Measurements from ENCODE around the gene IL1B.
"Not testable (repeated sequence)": the region's sequence is repeated elsewhere in the genome, so short reads cannot be mapped to it uniquely, and the experiment has no call there.

IL1B gene
- 0 to 0.04 reads per million in 2 experiments for total RNA-seq

DNA sequence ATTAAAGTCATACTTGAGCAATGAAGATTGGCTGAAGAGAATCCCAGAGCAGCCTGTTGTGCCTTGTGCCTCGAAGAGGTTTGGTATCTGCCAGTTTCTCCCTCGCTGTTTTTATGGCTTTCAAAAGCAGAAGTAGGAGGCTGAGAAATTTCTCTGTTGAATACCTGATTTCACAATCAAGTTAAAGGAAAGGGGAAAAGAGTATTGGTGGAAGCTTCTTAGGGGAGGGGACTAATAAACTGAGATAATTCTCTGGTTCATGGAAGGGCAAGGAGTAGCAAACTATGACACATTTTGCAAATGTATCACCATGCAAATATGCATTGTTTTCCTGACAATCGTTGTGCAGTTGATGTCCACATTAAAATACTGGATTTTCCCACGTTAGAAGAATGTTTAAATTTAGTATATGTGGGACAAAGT, at the start of gene IL1B:
Gene IL1B, minus strand, starts transcription at position 85 of the 423 bp plus-strand sequence. CDS start 550 bp downstream, outside the sequence.
- DNase-seq (ENCODE audit: low read depth) = no peak

DNA sequence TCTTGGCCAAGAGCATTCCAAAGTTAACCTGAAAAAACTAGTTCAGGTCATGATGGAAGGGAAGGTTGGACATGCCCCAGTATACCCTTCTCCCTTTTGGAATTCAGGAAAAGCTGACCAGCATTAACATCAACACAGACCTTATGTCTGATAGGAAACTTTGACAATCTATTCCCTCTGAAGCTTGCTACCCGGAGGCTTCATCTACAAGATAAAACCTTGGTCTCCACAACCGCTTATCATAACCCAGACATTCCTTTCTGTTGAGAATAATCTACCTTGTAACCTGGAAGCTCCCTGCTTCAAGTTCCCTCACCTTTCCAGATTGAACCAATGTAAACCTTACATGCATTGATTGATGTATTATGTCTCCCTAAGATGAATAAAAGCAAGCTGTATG, 49.7 kb upstream of the IL1B start:
- DNase-seq (ENCODE audit: low read depth) = no peak

DNA sequence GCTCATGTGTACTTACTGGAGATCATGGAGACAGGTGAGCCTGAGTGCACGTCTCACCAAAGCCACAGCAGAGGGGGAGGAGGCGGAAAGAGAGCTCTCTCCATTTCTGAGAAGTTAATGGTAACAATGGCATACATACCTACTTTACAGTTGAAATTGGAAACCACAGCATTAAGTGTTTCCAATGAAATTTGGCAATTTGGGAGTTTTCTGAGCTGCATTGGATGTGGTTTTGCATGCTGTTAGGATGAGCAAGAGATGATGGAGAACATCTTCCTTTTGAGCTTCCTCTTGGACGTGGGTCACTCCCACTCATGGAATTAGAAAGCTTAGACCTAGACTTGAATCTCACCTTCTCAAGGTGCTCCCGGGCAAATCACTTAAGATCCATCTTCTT, 48.9 kb upstream of the IL1B start:
- no peak for DNase-seq (ENCODE audit: low read depth)

DNA sequence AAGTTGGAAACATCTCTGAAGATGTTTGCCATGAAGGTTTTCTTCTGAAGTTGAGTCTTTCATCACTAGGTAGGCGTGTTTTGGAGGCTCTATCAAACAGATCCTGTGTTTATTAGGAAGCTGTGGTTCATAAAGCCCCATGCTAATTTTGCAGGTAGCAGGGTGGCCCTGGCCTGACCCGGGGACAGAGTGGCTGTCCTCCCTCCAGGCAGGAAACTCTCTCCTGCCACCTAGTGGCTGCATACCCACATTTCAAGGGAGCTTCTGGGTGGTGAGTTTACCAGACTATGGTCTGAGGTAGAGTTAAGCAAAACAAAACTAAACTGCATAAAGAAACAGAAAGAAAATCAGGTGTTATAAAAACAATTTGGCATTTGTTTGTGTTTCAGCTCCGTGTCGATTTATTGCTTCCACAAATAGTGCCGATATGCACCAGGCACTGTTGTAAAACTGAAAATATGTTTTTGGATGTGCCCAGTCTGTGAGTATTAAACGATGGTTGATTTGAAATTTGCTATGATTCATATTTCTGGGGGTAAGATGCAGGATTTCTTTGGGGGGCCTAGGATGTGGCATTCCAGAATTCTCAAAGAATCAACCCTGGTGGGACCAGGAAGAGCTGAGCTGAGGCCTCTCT, 48.4 kb upstream of the IL1B start:
- DNase-seq (ENCODE audit: low read depth) = peak; percentile 39

DNA sequence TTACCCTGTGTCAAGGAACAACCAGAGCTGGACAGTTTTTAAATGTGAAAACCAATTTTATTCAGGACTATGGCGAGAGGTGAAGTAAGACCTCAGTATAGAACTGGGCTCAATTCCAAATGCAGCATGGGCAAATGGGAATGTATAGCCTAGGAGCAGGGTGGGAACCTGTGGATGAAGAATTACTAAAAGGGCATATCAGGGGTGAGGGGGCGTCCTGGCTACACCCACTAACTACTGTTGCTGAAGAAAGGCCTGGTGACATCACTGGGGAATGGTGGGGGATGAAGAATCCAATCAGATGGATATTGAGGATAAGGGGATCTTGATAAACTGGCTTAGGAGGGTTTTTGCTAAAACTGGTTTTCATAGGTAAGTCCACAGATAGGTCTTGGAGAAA, 47.1 kb upstream of the IL1B start:
- DNase-seq (ENCODE audit: low read depth) = no peak

DNA sequence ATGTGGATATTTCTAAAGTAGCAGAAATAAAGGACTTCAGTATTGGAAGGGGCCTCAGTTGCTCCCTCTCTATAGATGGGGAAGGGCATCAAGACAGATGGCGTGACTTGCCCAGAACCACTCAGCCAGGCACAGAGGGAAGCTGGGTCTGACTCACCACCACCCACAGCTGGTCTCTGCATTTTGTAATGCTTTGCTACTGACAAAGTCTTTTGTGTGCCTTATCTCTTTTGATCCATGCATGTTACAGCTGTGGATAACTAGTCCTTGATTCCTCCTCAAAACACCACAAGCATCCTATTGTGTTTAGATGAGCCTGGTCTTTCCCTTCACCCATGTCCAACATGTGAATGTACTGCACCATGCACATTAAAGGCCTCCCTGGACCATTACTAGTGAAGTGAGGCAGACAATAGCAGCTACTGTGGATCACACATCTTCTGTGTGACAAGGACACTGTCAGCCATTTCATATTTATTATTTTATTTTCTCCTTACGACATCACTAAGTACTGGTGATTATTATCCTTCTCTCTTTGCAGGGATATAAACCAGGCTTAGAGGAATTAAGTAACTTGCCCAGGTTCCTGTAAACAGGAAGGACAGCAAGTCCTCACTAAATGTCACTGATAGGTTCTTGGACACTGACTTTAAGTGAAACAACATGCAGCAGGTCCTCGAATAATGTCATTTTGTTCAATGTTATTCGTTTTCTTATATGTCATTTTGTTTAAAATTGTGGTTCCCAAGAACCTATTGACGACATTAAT, 44.8 kb upstream of the IL1B start:
- no peak for DNase-seq (ENCODE audit: low read depth)

DNA sequence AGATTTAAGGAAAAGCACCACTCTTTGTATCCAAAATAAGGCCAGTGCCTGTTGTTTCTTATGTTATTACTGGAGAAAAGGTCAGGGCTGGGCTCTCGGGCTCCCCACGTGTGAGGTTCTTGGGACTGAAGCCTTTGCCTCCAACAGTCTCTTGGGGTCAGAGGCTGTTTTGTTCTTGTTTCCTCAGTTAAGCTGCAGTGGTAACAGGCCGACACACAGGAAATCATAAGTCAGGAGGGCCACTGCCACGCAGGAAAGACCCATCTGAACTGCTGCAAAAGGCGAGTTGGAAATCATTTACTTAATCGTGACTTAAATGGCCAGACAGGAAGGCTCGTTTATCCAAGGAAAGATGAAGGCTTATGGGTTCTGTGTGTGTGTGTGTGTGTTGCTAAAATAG, 44.1 kb upstream of the IL1B start:
- DNase-seq (ENCODE audit: low read depth) = no peak

DNA sequence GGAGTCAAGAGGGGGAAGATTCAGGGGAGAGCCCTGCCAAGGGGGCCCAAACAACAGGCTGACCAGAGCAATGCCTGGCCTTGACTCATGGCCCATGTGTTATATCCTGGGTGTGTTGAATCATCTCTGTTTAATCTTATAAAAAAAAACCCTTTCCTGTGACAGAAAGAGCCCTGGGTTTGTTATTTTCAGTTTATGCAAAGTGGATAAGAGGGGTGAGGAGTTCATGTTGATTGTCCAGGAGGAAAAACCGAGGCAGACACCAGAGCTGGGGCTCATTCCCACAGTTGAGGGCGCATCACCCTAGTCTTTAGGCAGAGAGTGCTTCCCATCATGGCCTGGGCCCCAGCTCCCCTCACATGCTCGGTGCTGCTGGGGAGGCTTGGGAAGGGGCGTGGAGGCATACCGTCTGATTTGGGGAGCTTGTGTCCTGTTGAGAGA, 43.5 kb upstream of the IL1B start:
- no peak for DNase-seq (ENCODE audit: low read depth)

DNA sequence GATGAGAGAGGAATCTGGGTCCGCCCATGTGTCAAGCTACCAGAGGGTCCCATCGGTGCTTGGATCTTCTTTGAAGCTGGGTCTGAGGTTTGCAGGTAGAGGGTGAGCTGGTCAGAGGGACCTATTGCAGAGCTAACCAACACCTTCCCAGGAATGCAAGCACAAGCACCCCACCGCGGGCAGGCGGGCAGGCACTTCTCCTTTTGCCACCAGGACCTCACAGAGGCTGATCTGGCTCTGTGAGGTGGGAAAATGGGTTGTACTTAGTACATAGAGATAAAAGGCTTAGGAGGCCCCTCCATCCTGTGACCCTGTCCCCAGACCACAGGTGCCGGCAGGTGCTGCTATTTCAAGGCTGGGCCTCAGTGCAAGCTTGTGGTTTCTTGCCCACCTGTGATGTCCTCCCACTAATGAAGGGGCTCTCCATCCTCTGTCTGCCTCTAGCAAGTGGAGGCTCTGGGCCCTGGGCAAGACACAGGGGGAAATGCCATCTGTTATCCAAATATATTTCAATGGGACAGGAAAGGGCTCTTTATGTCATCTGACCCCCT, 43.0 kb upstream of the IL1B start:
- no peak for DNase-seq (ENCODE audit: low read depth)

DNA sequence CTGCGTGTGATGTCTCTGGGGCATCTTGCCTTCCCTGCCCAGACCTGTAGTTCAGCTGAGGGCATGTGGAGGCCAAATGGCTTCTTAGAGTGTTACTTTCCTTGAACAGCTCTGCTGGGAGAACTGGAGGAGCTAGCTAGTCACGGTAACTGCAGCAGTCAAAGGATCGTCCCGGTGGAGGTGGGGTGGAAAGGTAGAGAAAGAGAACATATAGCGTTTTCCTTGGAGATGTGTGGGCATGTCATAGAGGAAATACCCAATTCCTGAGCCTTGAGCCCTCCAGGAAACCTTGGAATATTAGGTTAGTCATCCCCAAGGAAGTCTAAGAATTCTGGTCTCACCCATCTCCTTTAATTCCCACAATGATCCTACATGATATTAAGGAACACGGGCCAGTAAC, 40.8 kb upstream of the IL1B start:
- DNase-seq (ENCODE audit: low read depth) = no peak

DNA sequence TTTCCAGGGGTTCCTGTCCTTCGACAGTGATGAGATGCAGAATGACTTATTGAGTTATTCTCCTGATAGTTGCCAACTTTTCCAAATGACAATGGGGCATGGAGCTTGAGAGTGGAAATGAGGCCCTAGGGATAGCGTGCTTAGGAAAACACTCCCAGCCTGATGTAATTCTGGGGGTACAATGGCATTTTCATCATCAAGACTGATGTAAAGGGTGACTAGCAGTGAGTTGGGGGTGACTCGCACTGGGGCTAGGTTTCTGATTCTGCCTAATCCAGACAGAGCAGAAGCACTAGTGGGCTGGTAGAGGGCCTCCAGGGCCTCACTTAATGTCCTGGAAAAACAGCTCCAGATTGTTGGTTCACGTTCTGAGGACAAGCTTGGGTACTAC, 40.4 kb upstream of the IL1B start:
- no peak for DNase-seq (ENCODE audit: low read depth)

DNA sequence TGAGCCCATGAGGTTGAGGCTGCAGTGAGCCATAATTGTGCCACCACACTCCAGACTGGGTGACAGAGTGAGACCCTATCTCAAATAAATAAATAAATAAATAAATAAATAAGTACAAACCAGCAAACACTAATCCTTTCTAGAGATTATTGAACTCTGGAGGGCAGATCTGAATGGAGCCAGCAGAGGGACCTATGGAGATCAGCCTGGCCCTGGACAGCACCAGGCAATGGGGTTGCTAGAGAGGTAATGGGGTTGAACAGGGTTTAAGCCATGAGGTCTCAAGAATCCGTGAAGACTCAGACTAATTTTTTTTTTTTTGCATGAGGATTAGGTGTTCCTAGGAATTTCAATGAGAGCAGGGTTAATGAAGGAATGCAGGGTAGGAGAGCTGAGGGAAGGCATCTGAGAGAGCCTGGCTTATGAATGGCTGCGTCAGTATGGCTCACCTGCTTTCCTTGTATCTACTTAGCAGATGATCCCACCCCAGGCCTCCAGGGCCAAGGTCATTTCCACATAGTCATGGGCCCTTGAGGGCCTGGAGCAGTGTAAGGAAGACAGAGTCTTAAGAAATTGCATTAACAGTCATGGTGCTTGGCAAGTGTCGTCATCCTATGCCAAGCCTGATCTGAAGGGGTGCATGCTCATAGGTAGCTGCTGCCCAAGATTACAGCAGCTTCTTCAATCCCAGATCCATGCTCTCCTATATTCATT, 39.8 kb upstream of the IL1B start:
- DNase-seq (ENCODE audit: low read depth) = no peak

DNA sequence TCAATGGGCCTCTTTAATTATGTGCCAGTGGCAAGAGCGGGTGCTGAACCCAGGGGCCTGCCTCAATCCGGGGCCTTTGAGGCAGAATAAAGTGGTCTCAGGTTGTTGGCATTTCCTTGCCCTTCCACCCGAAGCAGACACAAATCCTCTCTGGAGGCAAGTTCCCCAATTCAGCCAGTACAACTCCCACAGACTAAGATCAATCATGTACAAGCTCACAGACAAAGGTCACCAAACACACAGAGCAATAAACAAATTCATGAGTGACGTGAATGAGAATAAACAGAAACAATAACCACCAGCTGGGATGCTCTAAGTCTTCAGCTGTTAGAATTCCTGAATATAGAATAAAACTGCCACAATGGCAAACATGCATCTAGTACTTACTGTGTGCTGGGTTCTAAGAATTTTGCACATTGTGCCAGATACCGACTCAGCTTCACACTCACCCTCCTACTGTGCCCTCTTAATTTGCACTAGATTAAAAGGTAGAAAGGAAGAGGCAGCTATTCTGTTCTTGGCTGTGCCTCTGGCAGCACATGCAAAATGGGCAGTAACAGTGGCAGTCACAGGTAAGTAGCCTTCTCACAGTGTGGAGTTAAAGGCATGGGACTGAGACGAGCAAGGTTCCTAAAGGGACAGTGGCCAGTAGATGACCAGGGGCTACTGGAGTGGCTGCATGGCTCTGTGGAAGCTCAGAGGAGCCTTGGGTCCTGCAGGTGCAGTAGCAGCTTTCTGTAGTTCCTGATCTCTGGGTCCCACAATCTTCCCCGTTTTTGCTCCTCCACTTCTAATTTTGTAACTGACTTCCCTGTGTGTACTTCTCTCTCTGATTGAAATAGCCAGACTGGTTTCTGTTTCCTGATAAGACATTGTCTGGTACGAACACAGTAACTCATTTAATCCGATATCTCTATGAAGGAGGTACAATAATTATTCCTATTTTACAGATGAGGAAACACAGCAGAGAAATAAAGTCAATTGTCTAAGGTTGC, 34.6 kb upstream of the IL1B start:
- no peak for DNase-seq (ENCODE audit: low read depth)

DNA sequence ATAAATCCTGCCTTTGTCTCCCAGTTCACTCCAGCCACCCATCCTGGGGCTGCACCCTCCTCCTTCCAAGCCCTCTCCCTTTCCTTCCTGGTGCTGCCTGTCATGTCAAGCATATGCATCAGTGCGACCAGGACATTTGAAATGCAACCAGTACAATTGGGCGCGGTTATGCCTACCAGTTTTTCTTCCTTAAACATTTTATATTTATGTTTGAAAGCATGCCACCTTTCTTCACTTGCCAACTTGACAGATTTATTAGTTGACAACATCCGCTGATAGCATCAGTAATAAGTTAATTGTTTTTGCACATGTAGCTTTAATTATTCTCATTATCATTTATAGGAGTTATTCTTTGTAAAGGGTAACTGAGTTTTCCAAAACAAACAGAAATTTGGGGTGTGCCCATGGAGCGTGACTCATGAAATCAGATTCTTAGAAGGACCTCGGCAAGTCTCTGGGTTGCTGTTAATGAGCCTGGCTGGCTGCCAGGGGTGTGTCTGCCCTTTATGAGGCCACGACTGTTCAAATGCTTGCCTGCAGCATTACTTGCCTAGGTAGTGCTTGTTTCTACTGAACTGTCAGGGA, 32.8 kb upstream of the IL1B start:
- DNase-seq (ENCODE audit: low read depth) = no peak

DNA sequence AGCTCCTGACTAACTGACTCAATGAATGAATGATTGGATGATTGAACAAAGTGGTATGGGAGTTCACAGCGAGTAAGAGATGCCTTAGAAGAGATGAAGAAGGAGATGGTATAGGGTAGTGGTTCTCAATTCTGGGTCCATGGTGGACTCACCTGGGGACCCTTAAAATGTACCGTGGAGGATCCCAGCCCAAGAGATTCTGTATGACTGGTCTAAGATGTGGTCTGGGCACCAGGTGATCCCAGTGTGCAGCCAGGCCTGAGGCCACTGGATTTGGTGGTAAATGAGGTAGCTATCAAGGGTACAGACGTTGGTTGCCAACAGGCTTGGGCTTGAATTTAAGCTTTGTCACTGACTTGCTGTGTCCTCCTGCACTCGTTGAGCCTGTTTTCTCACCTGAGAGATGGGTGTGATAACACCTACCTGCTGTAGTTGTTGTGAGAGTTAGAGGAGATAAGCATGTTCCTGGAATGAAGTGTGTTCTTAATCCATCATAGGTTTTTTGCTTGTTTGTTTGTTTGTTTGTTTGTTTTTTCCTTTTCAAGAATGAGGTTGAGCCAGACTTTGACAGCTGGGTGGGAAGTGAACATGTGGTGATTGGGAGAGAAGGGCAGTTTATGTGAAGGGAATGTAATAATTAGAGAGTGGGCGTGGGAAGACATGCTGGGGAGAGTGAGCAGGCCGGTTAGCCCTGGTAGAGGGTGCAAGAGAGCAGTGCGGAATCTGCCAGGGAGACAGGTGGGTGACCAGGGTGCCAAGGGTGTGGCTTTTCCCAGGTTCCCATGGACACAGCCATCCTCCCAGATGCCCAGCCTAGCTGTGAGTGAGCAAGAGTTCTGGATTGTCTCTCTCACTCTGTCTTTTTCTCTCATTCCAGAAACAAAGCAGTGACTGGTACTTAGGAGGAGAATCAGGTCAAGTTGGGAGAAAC, 31.4 kb upstream of the IL1B start:
- no peak for DNase-seq (ENCODE audit: low read depth)

DNA sequence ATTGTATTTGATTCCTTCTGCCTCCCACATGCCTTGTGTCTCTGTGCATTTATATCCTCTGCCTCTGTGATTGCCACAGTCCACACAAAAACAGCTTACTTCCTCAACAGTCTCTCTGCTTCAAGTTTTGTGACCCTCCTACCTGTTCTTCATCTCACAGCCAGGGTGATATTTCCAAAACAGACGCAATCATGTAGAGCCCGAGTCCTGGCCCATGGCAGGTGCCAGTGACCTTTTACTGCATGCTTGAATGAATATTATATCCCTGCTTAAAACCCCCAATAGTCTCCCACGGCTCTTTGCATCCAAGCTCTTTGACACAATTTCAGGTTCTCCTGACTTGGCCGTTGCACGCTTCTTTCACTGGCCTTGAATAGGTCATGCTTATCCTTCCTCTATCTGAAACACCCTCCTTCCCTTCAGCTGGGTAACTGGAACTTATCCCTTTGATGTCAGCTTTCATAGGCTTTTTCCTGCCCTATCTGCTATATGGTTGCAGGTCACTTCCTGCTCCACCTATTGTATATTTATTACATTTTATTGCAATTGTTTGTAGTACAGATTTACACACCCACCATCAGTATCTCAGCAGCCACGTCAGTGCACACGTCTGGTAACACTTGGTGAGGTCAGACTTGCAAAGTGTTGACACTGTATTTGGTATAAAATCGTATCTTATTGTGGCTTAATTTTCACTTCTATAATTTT, 29.7 kb upstream of the IL1B start:
- no peak for DNase-seq (ENCODE audit: low read depth)

DNA sequence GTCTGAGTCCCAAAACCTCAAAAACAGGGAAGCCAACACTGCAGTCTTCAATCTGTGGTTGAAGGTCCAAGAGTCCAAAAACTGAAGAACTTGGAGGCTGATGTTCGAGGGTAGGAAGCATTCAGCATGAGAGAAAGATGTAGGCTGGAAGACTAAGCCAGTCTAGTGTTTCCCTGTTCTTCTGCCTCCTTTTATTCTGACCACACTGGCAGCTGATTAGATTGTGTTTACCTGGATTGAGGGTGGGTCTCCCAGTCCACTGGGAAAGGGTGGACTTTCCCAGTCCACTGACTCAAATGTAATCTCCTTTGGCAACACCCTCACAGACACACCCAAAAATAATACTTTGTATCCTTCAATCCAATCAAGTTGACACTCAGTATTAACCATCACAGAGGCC, 27.5 kb upstream of the IL1B start:
- no peak for DNase-seq (ENCODE audit: low read depth)

DNA sequence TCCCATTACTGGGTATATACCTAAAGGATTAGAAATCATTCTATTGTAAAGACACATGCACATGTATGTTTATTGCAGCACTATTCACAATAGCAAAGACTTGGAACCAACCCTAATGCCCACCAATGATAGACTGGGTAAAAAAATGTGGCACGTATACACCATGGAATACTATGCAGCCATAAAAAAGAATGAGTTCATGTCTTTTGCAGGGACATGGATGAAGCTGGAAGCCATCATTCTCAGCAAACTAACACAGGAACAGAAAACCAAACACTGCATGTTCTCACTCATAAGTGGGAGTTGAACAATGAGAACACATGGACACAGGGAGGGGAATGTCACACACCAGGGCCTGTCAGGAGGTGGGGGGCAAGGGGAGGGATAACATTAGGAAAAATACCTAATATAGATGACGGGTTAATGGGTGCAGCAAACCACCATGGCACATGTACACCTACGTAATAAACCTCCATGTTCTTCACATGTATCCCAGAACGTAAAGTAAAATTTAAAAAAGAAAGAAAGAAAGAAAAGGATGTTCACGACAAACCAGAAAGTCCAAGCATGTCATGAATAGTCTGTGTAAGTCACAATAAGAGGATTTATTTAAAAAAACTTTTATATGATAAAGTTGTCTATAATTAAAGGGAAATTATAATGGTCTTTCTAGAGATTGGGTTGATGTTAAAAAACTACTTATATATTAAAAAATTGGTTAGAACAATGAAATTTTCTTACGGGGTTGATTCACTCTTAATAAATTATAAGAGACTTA, 23.0 kb upstream of the IL1B start:
- not testable (repeated sequence) for DNase-seq (ENCODE audit: low read depth)
